ENCODE results near the gene ARHGAP6.

DNA sequence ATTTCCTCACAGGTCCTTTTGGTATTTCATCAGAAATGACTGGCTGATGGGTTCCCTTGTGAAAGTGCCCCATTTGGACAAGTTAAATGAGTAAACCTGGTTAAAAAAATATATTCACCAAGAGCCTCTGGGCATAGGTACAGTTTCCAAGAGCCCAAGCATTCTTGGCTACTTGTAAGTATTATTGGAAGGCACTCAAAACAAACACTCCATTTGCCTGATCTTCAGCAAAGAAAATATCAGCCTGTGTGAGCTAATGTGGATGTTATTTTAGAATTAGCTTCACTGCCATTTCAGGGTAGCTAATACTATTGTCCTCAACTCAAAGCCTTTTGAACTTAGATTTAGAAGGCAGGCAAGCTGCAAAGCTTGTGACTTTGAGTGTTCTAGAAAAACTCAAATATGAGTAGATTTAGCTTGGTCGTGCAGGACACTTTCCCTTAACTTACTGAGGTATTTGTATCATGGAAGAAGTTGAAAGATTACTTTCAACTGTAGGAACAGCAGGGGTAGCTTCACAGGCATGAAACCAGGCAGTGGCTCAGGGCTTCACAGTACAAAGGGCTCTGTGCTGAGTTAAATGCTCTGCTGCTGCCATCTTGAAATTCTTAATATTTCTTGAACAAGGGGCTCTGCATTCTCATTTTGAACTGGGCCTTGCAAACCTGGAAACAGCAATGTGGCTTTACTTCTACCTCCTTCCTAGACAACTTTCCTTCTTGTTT, 195.3 kb downstream of the ARHGAP6 start:
- TF ChIP-seq, protein P1, sequence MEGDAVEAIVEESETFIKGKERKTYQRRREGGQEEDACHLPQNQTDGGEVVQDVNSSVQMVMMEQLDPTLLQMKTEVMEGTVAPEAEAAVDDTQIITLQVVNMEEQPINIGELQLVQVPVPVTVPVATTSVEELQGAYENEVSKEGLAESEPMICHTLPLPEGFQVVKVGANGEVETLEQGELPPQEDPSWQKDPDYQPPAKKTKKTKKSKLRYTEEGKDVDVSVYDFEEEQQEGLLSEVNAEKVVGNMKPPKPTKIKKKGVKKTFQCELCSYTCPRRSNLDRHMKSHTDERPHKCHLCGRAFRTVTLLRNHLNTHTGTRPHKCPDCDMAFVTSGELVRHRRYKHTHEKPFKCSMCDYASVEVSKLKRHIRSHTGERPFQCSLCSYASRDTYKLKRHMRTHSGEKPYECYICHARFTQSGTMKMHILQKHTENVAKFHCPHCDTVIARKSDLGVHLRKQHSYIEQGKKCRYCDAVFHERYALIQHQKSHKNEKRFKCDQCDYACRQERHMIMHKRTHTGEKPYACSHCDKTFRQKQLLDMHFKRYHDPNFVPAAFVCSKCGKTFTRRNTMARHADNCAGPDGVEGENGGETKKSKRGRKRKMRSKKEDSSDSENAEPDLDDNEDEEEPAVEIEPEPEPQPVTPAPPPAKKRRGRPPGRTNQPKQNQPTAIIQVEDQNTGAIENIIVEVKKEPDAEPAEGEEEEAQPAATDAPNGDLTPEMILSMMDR (IDR thresholded peaks at IDR 0.05) = no peak
- TF ChIP-seq POLR2AphosphoS5 (IDR thresholded peaks at IDR 0.05) = no peak
